ENCODE measurements around the gene KRIT1. TPM values are rescaled to one million over a fixed set of nuclear protein-coding genes. Genes with fewer than 3 reads are reported as not detected.

KRIT1 gene
- total RNA-seq = 44.8 TPM

DNA sequence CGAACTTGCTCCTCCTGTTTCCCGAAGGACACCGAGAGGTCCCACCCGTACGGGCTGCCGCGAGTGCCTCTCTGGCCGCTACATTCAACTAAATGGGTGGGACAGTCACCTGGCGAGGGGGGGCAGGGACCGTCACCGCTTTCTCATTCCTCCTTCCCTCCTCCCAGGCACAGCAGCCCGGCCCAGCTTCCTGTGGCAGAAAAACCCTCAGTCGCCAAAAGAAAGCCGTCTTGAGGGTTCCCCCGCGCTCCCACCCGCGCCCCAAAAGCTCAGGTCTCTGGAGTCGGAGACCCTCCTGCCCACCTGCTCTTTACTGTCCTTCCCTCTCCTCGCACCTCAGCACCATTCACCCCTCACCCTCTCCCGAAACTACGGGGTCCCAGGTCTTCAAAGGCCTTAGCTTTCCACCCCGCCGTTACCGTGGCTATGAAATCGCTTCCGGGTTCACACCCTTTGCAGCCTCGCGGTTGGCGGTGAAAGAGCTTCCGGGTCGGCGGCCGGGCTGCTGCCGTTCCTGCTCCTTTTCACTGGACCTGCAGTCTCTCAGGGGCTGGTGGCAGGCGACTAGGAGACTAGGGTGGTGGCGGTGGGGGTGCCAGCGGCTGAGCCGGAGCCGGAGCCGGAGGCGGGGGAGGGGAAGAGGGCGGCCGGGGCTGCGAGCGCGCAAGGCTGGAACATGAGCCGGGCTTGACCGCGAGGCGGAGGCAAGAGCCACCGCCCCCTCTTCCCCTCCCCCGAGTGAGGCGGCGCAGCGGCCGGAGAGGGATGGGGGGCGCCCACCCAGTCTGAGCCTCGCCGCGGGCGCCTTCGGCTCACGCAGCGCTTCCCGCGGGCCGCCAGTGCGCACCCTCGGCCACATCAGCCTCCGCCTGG is at the start of gene KRIT1, which contains the start of gene ANKIB1:
TSS of gene KRIT1 (minus strand) at position 428 of the 873 bp plus-strand sequence. CDS start 3,779 bp downstream, outside the sequence.
TSS of gene ANKIB1 (plus strand) at position 488 of the 873 bp plus-strand sequence. CDS start 49,005 bp downstream, outside the sequence.

DNA sequence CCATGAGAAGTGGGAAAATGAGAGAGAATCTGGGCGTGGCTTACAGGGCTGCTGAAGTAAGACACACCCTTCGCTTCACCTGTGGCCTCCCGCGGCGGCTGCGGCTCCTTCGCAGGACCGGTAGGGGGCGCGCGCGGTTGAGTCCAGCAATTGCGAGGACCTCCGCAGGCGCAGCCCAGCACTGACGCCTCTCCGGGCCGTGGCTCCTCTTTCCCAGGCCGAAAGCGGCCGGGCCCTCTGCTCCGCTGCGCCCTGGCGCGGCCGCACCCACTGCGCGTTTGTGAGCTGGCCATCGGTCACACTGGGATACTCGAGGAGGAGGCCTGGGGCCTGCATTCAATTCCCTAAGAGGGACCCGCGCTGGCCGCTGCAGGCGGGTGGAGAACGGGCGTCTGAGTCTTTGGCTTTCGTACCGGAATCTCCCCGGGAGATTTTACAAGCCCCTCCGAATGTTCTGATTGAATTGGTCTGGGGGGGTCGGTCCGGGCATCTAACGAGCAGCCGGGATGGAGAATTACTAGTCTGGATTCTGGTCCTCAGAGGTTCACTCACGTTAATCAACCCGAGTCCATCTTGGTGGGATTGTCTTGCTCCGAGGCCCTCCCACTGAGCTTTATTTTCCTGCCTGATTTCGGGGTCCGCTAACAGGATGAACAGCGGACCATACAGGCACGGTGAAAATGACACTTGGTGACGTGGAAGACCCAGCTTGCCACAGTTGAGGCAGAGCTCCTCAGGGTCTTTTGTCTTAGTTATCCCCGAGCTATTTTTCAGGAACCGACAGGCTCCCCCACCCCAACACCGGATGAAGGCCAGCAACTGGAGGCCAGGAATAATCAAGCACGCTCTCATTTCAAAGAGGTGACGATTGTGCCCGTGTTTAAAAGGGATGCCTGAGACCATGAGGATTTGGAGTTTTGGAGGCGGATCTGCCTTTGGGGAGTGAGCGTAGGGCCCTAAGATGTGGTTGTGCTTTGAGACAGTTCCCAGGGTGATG is 66.5 kb downstream of the KRIT1 start, which contains the start of gene LRRD1:
TSS of gene LRRD1 (minus strand) at position 215 of the 997 bp plus-strand sequence. CDS start 13,940 bp downstream, outside the sequence.

Small RNA genes lying within 50 kb of the gene (small RNA-seq; reads per million reads assigned to genes)
- not detected for gene MIR1285-1 (ENCODE audit: low replicate concordance)
- not detected for gene RF00019 (ENCODE audit: low replicate concordance)

Other genes with a start within 250 kb of the KRIT1 start
- 84.7 TPM for gene CYP51A1, start 111.4 kb downstream of the KRIT1 start, total RNA-seq
- 0.82 TPM for gene LRRD1, start 66.8 kb downstream of the KRIT1 start, total RNA-seq
- gene ANKIB1, start 60 bp upstream of the KRIT1 start, total RNA-seq = 36.9 TPM
- 50.4 TPM for gene GATAD1, start 201.6 kb upstream of the KRIT1 start, total RNA-seq
- not detected for gene ERVW-1, start 232.0 kb upstream of the KRIT1 start, total RNA-seq